GM13976 (cell line): ENCODE results near the gene RELN.

Experiments
- DNase-seq: peaks from one replicate; pipeline ENCODE4 v3.0.0; 2012; ENCODE audit warnings: low spot score
- in situ Hi-C: fragments of 300-500 bp; cut with MboI; formaldehyde crosslinking; loops from one replicate; pipeline ENCODE4 v1.12.0; 2022; ENCODE audit warnings: low sequenced_read_pairs, mixed read lengths, inconsistent platforms; ENCODE audit not compliant: unreplicated experiment
- TF ChIP-seq, protein P1 (sequence below): IDR thresholded peaks from 2 replicates; pipeline ENCODE4 v1.5.1; 2012; ENCODE audit warnings: borderline replicate concordance, mild to moderate bottlenecking; ENCODE audit not compliant: insufficient read depth; ENCODE audit errors: extremely low read depth, missing control alignments, control extremely low read depth

The RELN gene

DNA sequence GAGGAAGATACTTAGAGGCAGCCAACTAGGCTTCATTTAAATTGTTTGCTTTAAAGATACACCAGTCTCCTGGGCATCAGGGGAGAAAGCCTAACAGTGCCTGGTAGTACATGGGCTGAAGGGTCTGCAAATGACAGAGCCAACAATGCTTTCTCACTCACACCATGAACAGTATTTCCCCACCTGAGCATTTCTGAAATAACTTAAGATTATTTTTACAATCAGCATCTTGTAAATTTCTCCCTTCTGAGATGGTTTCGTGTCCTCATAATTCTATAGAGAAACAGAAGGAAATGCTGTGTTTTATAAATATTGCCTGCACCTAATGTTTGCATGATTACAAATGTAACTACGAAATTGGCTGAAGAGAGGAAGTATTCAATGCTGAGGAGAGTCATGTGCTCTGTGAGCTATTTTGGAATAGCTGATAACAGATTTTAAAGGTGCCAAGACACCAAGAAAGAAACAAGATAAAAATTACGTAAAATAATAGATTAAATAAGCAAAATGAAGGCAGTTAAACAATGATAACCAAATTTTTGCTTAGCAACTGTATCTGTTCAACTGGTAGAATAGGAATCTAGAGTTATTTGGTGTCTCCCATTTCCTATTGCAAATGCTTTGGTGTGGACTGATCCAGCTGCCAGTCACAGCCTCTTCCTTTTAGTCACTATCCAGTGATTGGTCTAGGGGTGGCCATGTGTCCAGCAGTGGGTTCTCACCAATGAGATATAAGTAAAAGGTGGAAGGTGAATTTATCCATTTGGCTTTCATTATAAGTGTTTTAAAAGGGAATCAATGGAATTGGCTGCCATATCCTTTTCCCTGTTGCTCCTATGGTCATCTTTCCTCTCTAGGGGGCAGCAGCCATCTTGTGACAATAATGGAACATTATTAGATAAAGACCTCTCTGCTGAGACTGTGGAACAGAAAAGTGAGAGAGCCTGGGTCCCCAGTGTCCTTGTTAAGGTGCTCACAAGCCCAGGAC, 375.5 kb downstream of the RELN start:
- no peak for DNase-seq
- in situ Hi-C loops = no loop called here
- TF ChIP-seq, protein P1, sequence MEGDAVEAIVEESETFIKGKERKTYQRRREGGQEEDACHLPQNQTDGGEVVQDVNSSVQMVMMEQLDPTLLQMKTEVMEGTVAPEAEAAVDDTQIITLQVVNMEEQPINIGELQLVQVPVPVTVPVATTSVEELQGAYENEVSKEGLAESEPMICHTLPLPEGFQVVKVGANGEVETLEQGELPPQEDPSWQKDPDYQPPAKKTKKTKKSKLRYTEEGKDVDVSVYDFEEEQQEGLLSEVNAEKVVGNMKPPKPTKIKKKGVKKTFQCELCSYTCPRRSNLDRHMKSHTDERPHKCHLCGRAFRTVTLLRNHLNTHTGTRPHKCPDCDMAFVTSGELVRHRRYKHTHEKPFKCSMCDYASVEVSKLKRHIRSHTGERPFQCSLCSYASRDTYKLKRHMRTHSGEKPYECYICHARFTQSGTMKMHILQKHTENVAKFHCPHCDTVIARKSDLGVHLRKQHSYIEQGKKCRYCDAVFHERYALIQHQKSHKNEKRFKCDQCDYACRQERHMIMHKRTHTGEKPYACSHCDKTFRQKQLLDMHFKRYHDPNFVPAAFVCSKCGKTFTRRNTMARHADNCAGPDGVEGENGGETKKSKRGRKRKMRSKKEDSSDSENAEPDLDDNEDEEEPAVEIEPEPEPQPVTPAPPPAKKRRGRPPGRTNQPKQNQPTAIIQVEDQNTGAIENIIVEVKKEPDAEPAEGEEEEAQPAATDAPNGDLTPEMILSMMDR = no peak

GRCh38 chr7:103609778-103610177, 379.7 kb downstream of the RELN start:
- DNase-seq = no peak
- in situ Hi-C loops = no loop called here
- TF ChIP-seq, protein P1 = no peak

DNA sequence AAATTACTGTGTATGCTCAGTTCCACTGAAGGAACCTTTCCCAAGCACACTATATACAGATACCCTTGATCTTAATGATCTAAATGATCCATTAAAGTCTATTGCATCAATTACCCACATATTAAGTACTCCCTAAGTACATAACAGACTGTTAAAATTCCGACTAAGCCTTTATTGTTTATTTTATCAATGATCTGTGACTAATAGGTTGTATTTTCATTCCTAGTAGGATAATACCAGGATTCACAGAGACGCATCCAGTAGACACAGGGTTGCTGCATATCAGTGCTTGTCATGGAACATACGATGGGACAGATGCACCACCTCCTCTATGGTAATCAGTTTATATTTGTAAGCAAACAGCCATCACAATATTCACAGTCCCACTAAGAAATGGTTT, 383.8 kb downstream of the RELN start:
- no peak for DNase-seq
- in situ Hi-C loops = no loop called here
- TF ChIP-seq, protein P1 = no peak

DNA sequence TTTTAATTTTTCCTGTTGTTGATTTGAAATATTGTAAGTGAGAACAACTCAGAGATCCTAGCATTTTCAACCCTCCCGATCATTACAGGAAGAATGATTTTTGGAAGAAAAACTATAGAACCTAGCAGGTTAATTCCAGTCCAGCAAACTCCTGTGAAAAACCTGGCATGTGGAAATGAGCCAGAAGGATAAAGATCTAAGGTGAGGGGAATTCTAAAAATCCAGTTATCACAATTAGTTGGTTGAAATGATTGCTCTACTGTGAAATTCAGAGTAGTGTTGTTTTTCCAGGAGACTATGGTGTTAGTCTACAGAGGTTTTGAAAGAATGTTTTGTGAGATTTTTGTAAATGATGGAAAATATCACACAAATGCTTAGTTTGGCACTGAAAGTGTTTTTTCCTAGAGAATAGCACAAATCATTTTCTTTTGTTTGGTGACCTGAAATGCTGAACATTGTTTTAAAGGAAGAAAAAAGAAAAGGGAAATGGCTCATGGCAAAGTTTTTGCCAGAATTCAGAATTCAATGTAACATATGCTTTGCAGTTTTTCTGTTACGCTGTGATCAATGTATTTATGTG, 391.0 kb downstream of the RELN start:
- DNase-seq = no peak
- TF ChIP-seq, protein P1 = no peak
- in situ Hi-C loops = no loop called here

GRCh38 chr7:103597606-103598005, 391.9 kb downstream of the RELN start:
- no peak for DNase-seq
- TF ChIP-seq, protein P1 = no peak
- in situ Hi-C loops = no loop called here

DNA sequence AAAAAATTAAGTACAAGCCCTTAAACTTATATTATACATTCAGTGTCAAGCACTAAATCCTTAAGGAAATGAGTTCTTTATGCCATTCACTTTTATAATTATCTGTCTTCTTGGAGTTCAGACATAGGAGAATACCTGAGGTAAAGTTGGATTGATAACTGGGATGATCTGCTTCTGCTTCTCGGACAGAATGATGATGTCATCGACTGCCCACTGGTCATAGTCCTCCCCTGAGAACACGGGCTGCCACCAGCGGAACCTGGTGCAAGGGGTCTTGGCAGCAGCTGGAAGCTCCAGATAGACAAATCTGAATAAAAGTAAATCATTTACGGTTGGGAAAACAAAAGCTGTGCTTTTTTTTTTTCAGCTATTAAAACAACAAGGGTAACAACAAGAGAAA, 395.3 kb downstream of the RELN start:
- in situ Hi-C loops = no loop called here
- TF ChIP-seq, protein P1 = no peak
- DNase-seq = no peak
